IMR-90 (cell line): ENCODE results near the gene NAGLU. TPM values are rescaled to one million over a fixed set of nuclear protein-coding genes. Genes with fewer than 3 reads are reported as not detected.

ENCODE experiments used
- ATAC-seq: fragments of 200-7000 bp; cut with Tn5 transposase; 2 replicates; pipeline ENCODE4 v1.9.1; 2020; ENCODE audit warnings: low read depth, mild to moderate bottlenecking, moderate library complexity
- BruUV-seq: library from RNA; stranded (reverse); fragments of 400-500 nt; replicated peaks from 2 replicates; lab custom pipeline; 2021; lab: Mats Ljungman, UMichigan
- CTCF ChIA-PET: fragments of 300-600 bp; formaldehyde crosslinking; extraction: SDS; loops from one replicate; lab custom pipeline; 2021; ENCODE audit warnings: antibody characterized with exemption; lab: Yijun Ruan, JAX
- POLR2A ChIA-PET: fragments of 300-600 bp; sonication (Branson Sonifier 250); formaldehyde crosslinking; loops from one replicate; lab custom pipeline; 2022; ENCODE audit warnings: antibody characterized with exemption; ENCODE audit not compliant: unreplicated experiment; lab: Charles Lee
- DNase-seq: peaks from one replicate; pipeline ENCODE4 v3.0.0; 2013
- H2AFZ ChIP-seq: replicated peaks from 2 replicates; pipeline ENCODE3; 2013; ENCODE audit warnings: low read length, mild to moderate bottlenecking; ENCODE audit not compliant: poor library complexity
- H2AK5ac ChIP-seq: 2 replicates; pipeline ENCODE4 v1.6.1; 2013; ENCODE audit warnings: low read depth, low read length, inconsistent platforms
- H2AK9ac ChIP-seq: replicated peaks from 2 replicates; pipeline ENCODE3; 2013; ENCODE audit warnings: mild to moderate bottlenecking, low read depth, low read length, moderate library complexity; ENCODE audit not compliant: poor library complexity
- H2BK120ac ChIP-seq: 2 replicates; pipeline ENCODE4 v1.6.1; 2013; ENCODE audit warnings: low read depth, low read length, inconsistent platforms
- H2BK15ac ChIP-seq: 3 replicates; pipeline ENCODE4 v1.6.1; 2013; ENCODE audit warnings: low read depth, low read length, inconsistent platforms
- H2BK20ac ChIP-seq: 2 replicates; pipeline ENCODE4 v1.6.1; 2013; ENCODE audit warnings: low read depth, mild to moderate bottlenecking, inconsistent platforms, low read length, moderate library complexity
- H2BK5ac ChIP-seq: 2 replicates; pipeline ENCODE4 v1.6.1; 2013; ENCODE audit warnings: mild to moderate bottlenecking, low read depth, low read length, inconsistent platforms; ENCODE audit not compliant: poor library complexity, severe bottlenecking
- H3K14ac ChIP-seq: replicated peaks from 2 replicates; pipeline ENCODE4 v1.6.1; 2013; ENCODE audit warnings: low read depth, low read length, inconsistent platforms
- H3K18ac ChIP-seq: 2 replicates; pipeline ENCODE4 v1.6.1; 2013; ENCODE audit warnings: low read depth, low read length, control low read depth
- H3K23ac ChIP-seq: 2 replicates; pipeline ENCODE4 v1.6.1; 2013; ENCODE audit warnings: low read depth, low read length, inconsistent platforms
- H3K27ac ChIP-seq: 2 replicates; pipeline ENCODE4 v1.5.1; 2013; ENCODE audit warnings: mild to moderate bottlenecking, control low read depth, low read length; ENCODE audit not compliant: insufficient read depth
- H3K27me3 ChIP-seq: 2 replicates; pipeline ENCODE4 v1.6.1; 2013; ENCODE audit warnings: low read length; ENCODE audit not compliant: control insufficient read depth, insufficient read depth
- H3K36me3 ChIP-seq: 2 replicates; pipeline ENCODE4 v1.6.1; 2013; ENCODE audit warnings: low read length, mixed read lengths; ENCODE audit not compliant: control insufficient read depth, insufficient read depth
- H3K4ac ChIP-seq: 2 replicates; pipeline ENCODE4 v1.6.1; 2013; ENCODE audit warnings: low read depth, low read length, inconsistent platforms
- H3K4me1 ChIP-seq: 2 replicates; pipeline ENCODE4 v1.6.1; 2013; ENCODE audit warnings: low read length, mixed read lengths; ENCODE audit not compliant: control insufficient read depth, insufficient read depth
- H3K4me2 ChIP-seq: 2 replicates; pipeline ENCODE4 v1.6.1; 2013; ENCODE audit warnings: low read depth, mild to moderate bottlenecking, control low read depth, low read length, moderate library complexity
- H3K4me3 ChIP-seq: 2 replicates; pipeline ENCODE4 v1.5.1; 2013; ENCODE audit warnings: low read depth, mild to moderate bottlenecking, control low read depth, low read length, moderate library complexity; ENCODE audit not compliant: insufficient read depth
- H3K56ac ChIP-seq: 2 replicates; pipeline ENCODE4 v1.6.1; 2013; ENCODE audit warnings: low read length, inconsistent platforms; ENCODE audit not compliant: insufficient read depth; ENCODE audit errors: extremely low read depth
- H3K79me1 ChIP-seq, 2 experiments: 2 replicates each; pipeline ENCODE4 v1.6.1; 2013; ENCODE audit warnings: low read length in 2 of 2, inconsistent platforms in 1 of 2, low read depth in 1 of 2
- H3K9ac ChIP-seq: 2 replicates; pipeline ENCODE4 v1.6.1; 2013; ENCODE audit warnings: low read depth, low read length, control low read depth
- H3K9me1 ChIP-seq: 2 replicates; pipeline ENCODE4 v1.6.1; 2013; ENCODE audit warnings: low read length, inconsistent platforms; ENCODE audit not compliant: insufficient read depth
- H3K9me3 ChIP-seq: 2 replicates; pipeline ENCODE4 v1.6.1; 2013; ENCODE audit warnings: low read length; ENCODE audit not compliant: control insufficient read depth, insufficient read depth
- H4K20me1 ChIP-seq: 2 replicates; pipeline ENCODE4 v1.6.1; 2013; ENCODE audit warnings: low read length, inconsistent platforms; ENCODE audit not compliant: insufficient read depth
- H4K5ac ChIP-seq: 2 replicates; pipeline ENCODE4 v1.6.1; 2013; ENCODE audit warnings: mild to moderate bottlenecking, low read depth, low read length, control low read depth
- H4K8ac ChIP-seq, 2 experiments: 2 replicates each; pipeline ENCODE4 v1.6.1; 2013; ENCODE audit warnings: low read depth in 2 of 2, low read length in 2 of 2, control low read depth in 1 of 2, inconsistent platforms in 1 of 2
- H4K91ac ChIP-seq: 2 replicates; pipeline ENCODE4 v1.6.1; 2013; ENCODE audit warnings: low read depth, low read length, inconsistent platforms; ENCODE audit not compliant: insufficient read depth
- CEBPB ChIP-seq: IDR thresholded peaks from 2 replicates; pipeline ENCODE4 v1.6.1; 2012; ENCODE audit warnings: low read depth, low read length, improper control_type of control experiment
- RAD21 ChIP-seq: IDR thresholded peaks from 2 replicates; pipeline ENCODE4 v1.6.1; 2012; ENCODE audit warnings: low read length, improper control_type of control experiment
- WGBS, 2 experiments: methylation state at CpG; one replicate each; pipeline versions ENCODE4 v1.1.5 to v1.1.7; 2013; ENCODE audit warnings: missing lambda C conversion rate in 2 of 2; ENCODE audit not compliant: insufficient read length in 1 of 2; ENCODE audit errors: extremely low coverage in 2 of 2; 5-methylcytosine and 5-hydroxymethylcytosine counted together
- dilution Hi-C: fragments of 300-500 bp; cut with HindIII; formaldehyde crosslinking; loops from one replicate; pipeline ENCODE4 v1.14.3; 2018; ENCODE audit warnings: low sequenced_read_pairs; ENCODE audit not compliant: unreplicated experiment
- in situ Hi-C: fragments of 300-500 bp; cut with MboI; formaldehyde crosslinking; loops from 3 replicates; pipeline ENCODE4 v1.14.3; 2019; ENCODE audit warnings: low sequenced_read_pairs, inconsistent platforms, mixed read lengths
- intact Hi-C: fragments of 100-400 bp; cut with micrococcal nuclease; formaldehyde crosslinking; loops from 2 replicates; pipeline ENCODE4 v1.10.0; 2022
- polyA plus RNA-seq, 3 experiments: library from polyadenylated mRNA; depleted of rRNA; stranded (reverse); fragments of >200 nt; gene quantifications; 2 replicates each; pipeline ENCODE4 v1.2.3, GENCODE V29; 2012; ENCODE audit warnings: low replicate concordance in 1 of 3
- total RNA-seq: library from RNA; depleted of rRNA; stranded (reverse); fragments of >200 nt; gene quantifications from 2 replicates; pipeline ENCODE4 v1.2.3, GENCODE V29; 2012

The NAGLU gene
- total and polyA plus RNA-seq, 2 of the 4 experiments (the other 2 are of a cell fraction): 6.5 to 29.2 TPM

- no peaks in the 10 kb centered on the region for H3K9me3 ChIP-seq
- BruUV-seq: no TSS peak
- peaks cover 43% of the 10 kb centered on the region for H3K36me3 ChIP-seq
- ChIA-PET POLR2A (no interaction called here), CTCF (interaction anchor here (0.6 kb wide), 1 partner anchor 23 kb away, joined by 4 read pairs; no protein-coding TSS in a partner anchor)
- peaks cover 4 to 29% of the 10 kb centered on the region in 2 experiments; a peak in 3 of 4 replicates for H3K79me1 ChIP-seq
- H3K9me1 ChIP-seq: no peaks in the 10 kb centered on the region; the same call in 1 of the 2 replicates
- no peak overlapping the region for H3K18ac ChIP-seq
- no peak overlapping the region for H2AK5ac ChIP-seq
- no peak overlapping the region for H3K4me3 ChIP-seq
- peaks cover 12% of the 10 kb centered on the region; the same call in 1 of the 2 replicates for H4K20me1 ChIP-seq
- no peak overlapping the region for H3K27ac ChIP-seq
- no CpG with 5 or more reads among the region's 2 CpGs for WGBS, 2 experiments
- H4K91ac ChIP-seq: no peak overlapping the region
- H2BK15ac ChIP-seq: no peak overlapping the region
- H4K8ac ChIP-seq: no peak overlapping the region
- no peak overlapping the region for H2AFZ ChIP-seq
- H3K27me3 ChIP-seq: no peaks in the 10 kb centered on the region
- no peak overlapping the region for H4K5ac ChIP-seq
- H3K23ac ChIP-seq: no peak overlapping the region
- H3K9ac ChIP-seq: no peak overlapping the region
- no peak overlapping the region for H3K14ac ChIP-seq
- no peak for DNase-seq
- TF ChIP-seq RAD21 (no peak), CEBPB (no peak)
- dilution Hi-C loops: no loop called here
- H2BK120ac ChIP-seq: no peak overlapping the region
- intact Hi-C loops: no loop called here
- H3K4me2 ChIP-seq: no peak overlapping the region
- no peak overlapping the region for H2BK20ac ChIP-seq
- H2AK9ac ChIP-seq: no peak overlapping the region
- H2BK5ac ChIP-seq: no peak overlapping the region
- no peak overlapping the region for H3K4ac ChIP-seq
- H3K56ac ChIP-seq: no peak overlapping the region
- no peak for ATAC-seq
- in situ Hi-C loops: no loop called here
- no peaks in the 10 kb centered on the region for H3K4me1 ChIP-seq
Measured at GRCh38 chr17:42590886-42591285, 54.8 kb downstream of the NAGLU start.
